Karpas-422 (cell line): ENCODE measurements around the gene SRGAP2B. TPM values are rescaled to one million over a fixed set of nuclear protein-coding genes. Genes with fewer than 3 reads are reported as not detected.
"Not testable (repeated sequence)": the region's sequence is repeated elsewhere in the genome, so short reads cannot be mapped to it uniquely, and the experiment has no call there.

Experiments used
- DNase-seq: peaks from one replicate; pipeline ENCODE4 v3.0.0-alpha.2; 2015
- H2AFZ ChIP-seq: fragments of 200-600 bp; sonication (generic); 2 replicates; pipeline ENCODE4 v1.6.1; 2014; ENCODE audit warnings: antibody characterized with exemption, low read length, mixed read lengths
- H3K27ac ChIP-seq: fragments of 200-600 bp; sonication (generic); 2 replicates; pipeline ENCODE4 v1.5.1; 2014; ENCODE audit warnings: mild to moderate bottlenecking, low read length, moderate library complexity
- H3K27me3 ChIP-seq: fragments of 200-600 bp; sonication (generic); 2 replicates; pipeline ENCODE4 v1.6.1; 2014; ENCODE audit warnings: low read length, mixed read lengths
- H3K36me3 ChIP-seq: fragments of 200-600 bp; sonication (generic); 2 replicates; pipeline ENCODE4 v1.6.1; 2014; ENCODE audit warnings: low read length, mixed read lengths; ENCODE audit not compliant: insufficient read depth
- H3K4me1 ChIP-seq: fragments of 200-600 bp; sonication (generic); 2 replicates; pipeline ENCODE4 v1.6.1; 2014; ENCODE audit warnings: mild to moderate bottlenecking, low read length, mixed read lengths
- H3K4me2 ChIP-seq: fragments of 200-600 bp; sonication (generic); 2 replicates; pipeline ENCODE4 v1.6.1; 2014; ENCODE audit warnings: low read length, low read depth, mild to moderate bottlenecking; ENCODE audit not compliant: poor library complexity, severe bottlenecking
- H3K4me3 ChIP-seq: fragments of 200-600 bp; sonication (generic); 2 replicates; pipeline ENCODE4 v1.5.1; 2014; ENCODE audit warnings: mild to moderate bottlenecking, antibody characterized with exemption, low read length, mixed read lengths
- H3K79me2 ChIP-seq: fragments of 200-600 bp; sonication (generic); 2 replicates; pipeline ENCODE4 v1.6.1; 2014; ENCODE audit warnings: mild to moderate bottlenecking, low read length, mixed read lengths
- H3K9ac ChIP-seq: fragments of 200-600 bp; sonication (generic); 2 replicates; pipeline ENCODE4 v1.6.0; 2014; ENCODE audit warnings: low read length
- H3K9me2 ChIP-seq: fragments of 200-600 bp; sonication (generic), shearing (Covaris generic); replicated peaks from 2 replicates; pipeline ENCODE4 v1.6.0; 2014; ENCODE audit warnings: mild to moderate bottlenecking, low read length, moderate library complexity; ENCODE audit not compliant: insufficient read depth
- H3K9me3 ChIP-seq: fragments of 300-700, 200-600 bp; sonication (generic); 2 replicates; pipeline ENCODE4 v1.6.1; 2014; ENCODE audit warnings: low read length, mixed read lengths
- H4K20me1 ChIP-seq: fragments of 200-600 bp; sonication (generic); 2 replicates; pipeline ENCODE4 v1.6.1; 2014; ENCODE audit warnings: mild to moderate bottlenecking, antibody characterized with exemption, low read length, low read depth; ENCODE audit not compliant: insufficient read depth
- total RNA-seq: library from RNA; depleted of rRNA; stranded (reverse); fragments of >200 nt; shearing (Covaris generic); gene quantifications from 2 replicates; pipeline ENCODE4 v1.2.3, GENCODE V29; 2014; ENCODE audit warnings: low replicate concordance

Gene SRGAP2B
- total RNA-seq, 1 experiment from 2014 or later, result 16.0 TPM

DNA sequence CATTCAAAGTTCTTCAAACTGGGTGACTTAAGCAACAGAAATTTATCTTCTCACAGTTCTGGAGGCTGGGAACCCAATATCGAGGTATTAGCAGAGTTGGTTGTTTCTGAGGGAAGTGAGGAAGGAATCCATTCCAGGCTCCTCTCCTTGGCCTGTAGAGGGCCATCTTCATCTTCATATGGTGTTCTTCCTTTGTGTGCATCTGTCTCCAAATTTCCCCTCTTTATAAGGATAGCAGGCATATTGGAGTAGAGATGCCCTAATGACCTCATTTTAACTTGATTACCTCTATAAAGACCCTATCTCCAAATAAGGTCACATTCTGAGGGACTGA is 27.9 kb upstream of the SRGAP2B start:
- H3K4me1 ChIP-seq, H2AFZ ChIP-seq, H3K9me3 ChIP-seq, H3K79me2 ChIP-seq, H3K27me3 ChIP-seq, H3K4me2 ChIP-seq, H3K27ac ChIP-seq, H4K20me1 ChIP-seq, H3K4me3 ChIP-seq, H3K9me2 ChIP-seq, DNase-seq, H3K36me3 ChIP-seq, H3K9ac ChIP-seq: not testable (repeated sequence)

DNA sequence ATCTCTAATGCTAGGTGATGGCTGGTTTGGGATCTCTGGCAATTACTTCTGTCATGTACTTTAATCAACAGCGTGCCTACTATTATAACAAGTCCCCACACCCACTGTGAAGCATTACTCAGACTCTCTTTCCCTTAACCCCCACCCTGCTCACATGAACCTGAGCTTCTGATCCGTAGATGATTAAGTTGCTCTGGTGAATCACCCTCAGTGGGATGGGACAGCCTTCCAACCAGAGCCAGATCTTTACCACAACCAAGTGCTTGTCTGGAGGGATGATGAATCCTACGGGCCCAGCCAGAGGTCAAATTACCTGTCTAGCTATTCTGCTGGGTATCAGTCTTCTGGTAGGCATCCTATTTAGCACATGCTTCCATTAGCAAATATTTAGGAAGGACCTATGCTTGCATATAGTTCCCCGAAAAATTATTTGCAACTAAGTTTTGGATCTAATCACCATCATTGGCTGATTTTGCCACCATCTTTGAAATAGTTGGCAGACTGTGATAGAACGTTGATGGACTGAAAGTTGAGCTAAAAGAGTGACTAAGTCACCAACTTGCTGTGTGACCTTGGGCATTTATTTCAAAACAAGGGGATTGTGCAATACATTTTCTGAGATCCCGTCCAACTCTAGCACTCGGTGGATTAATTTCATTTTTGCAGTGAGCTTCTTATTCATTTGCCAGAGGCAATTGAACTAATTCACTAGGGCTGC is 27.4 kb upstream of the SRGAP2B start:
- not testable (repeated sequence) for H3K4me2 ChIP-seq, H2AFZ ChIP-seq, H3K27ac ChIP-seq, H3K4me1 ChIP-seq, H4K20me1 ChIP-seq, H3K9ac ChIP-seq, DNase-seq, H3K27me3 ChIP-seq, H3K36me3 ChIP-seq, H3K4me3 ChIP-seq, H3K9me2 ChIP-seq, H3K9me3 ChIP-seq, H3K79me2 ChIP-seq

DNA sequence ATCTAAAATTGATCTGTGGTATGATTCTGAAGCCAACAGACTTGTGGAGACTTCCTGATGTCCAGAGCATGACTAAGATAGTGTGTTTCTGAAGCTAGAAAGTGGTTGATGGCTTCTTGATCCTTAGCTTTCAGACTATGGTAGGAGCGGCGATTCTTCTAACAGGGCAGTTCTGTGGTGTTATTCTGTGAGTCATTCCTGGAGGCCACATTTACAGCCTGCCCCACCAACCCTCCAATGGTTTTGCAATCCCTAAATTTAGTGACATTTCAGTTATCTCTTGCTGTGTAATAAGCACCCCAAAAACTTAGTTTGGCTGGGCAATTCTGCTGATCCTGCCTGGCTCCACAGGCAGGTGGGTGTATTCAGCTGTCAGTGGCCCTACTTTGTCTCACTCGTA is 24.7 kb upstream of the SRGAP2B start:
- not testable (repeated sequence) for DNase-seq, H3K9ac ChIP-seq

DNA sequence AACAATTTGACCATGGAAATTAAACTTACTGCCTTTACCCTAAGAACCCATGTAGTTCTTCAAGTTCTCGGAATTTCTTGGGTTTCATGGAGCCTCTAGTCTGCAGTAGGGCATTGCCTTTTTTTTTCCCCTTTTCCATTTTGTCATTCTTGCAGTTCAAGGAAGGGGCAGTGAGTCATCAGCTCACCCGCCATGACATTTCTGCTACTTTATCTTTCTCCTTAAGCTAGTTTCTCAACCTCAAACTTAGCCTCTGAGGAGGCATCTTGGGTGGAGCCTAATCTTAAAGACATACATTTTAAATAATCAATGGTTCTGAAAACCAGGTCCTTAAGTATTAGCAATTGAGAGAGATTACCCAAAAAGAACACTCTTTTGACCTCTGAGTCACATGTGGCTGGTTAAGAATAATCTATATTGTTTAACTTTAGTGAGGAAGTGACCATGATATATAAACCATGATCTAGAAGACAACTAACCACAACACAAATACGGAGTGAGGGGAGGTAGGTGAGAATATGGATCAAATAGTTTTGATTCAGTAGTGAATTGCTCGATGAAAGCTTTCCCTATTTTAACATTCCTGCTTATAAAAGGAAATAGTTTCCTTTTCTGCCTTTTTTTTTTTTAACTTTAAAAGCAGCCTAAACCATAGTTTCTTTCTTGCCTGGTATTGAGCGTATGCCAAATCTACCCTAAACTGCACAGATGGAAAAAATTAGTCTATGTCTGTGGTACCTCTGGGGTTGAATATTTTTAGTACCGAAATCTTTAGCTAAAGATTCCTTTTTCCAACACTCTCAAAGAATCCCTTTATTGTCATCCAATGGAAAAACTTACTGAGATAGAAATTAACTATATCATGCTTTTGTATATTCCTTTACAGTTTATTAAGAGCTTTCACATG is 20.7 kb upstream of the SRGAP2B start:
- H3K27ac ChIP-seq, H3K9me3 ChIP-seq, H2AFZ ChIP-seq, H3K4me1 ChIP-seq, H3K4me3 ChIP-seq, H3K4me2 ChIP-seq, H3K9me2 ChIP-seq, H4K20me1 ChIP-seq, DNase-seq, H3K27me3 ChIP-seq, H3K9ac ChIP-seq, H3K36me3 ChIP-seq, H3K79me2 ChIP-seq: not testable (repeated sequence)

More for the DNA sequence above, 24.7 kb upstream of the SRGAP2B start:
- H2AFZ ChIP-seq, H3K36me3 ChIP-seq, H3K4me1 ChIP-seq, H3K27me3 ChIP-seq, H3K9me2 ChIP-seq, H3K27ac ChIP-seq, H3K4me3 ChIP-seq, H3K4me2 ChIP-seq, H4K20me1 ChIP-seq, H3K9me3 ChIP-seq, H3K79me2 ChIP-seq: not testable (repeated sequence)

DNA sequence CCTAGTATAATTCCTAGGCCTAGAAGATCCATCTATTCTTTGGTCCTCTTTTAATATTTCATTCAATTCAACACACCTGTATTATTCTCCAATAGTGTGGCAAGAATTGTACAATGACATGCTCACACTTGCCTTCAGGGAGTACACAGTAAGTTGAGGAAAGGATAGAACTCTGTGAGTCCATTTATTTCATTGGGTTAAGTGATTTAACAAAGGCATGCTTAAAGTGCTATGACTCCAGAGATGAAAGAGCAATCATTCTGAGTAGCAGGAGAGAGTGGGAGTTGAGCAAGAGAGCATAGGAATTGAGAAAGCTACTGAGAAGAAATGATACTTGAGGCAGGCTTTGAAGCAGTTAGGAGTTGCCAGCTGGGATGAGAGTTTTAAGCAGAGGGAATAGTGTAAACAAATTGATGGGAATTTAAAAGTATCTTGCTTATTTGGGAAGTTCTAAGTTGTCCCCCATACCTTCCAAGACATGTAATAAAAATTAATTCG is 19.5 kb upstream of the SRGAP2B start:
- H3K9ac ChIP-seq, H3K27me3 ChIP-seq, DNase-seq, H3K79me2 ChIP-seq, H3K27ac ChIP-seq, H3K4me2 ChIP-seq, H2AFZ ChIP-seq, H3K36me3 ChIP-seq, H3K9me3 ChIP-seq, H3K9me2 ChIP-seq, H3K4me3 ChIP-seq, H4K20me1 ChIP-seq, H3K4me1 ChIP-seq: not testable (repeated sequence)

DNA sequence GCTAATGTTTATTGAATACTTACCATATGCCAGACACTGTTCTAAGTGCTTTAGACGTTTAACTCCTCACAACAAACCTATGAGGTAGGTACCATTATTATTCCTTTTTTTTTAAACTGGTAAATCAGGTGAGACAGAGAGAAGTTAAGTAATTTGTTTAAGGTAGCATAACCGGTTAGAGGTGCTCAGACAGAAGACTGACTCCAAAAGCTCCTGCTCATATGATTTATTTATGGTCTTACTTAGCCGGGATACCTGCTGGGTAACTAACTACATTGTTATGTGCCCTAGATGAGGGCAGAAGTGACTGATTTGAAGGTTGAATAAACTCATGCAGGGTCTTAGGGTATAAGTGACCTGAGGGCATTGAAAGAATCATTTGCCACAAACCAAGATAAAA is 17.6 kb upstream of the SRGAP2B start:
- H3K9ac ChIP-seq, DNase-seq, H3K27me3 ChIP-seq, H4K20me1 ChIP-seq, H3K79me2 ChIP-seq, H3K9me2 ChIP-seq, H3K9me3 ChIP-seq, H2AFZ ChIP-seq, H3K4me1 ChIP-seq, H3K36me3 ChIP-seq, H3K4me3 ChIP-seq, H3K27ac ChIP-seq, H3K4me2 ChIP-seq: not testable (repeated sequence)

DNA sequence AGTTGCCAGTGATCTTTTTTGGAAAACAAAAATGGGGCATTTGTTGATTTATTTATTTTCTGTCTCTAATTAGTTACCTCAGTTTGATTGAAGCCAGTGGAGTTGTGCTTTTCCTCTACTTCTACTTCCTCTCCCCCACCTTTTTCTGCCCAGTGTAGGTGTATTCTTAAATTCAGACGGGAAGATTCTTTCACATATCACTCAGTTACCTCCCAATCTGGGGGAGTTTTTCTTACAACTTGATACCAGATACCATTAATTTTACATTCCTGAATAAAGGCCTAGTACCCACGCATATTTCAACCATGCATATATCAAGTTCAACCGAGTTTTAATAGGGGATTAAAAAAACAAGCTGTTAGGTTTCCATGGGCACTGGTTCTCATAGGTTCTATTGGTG is 16.5 kb upstream of the SRGAP2B start:
- H3K9me2 ChIP-seq, H3K79me2 ChIP-seq, H3K9me3 ChIP-seq, H3K9ac ChIP-seq, H3K4me3 ChIP-seq, H3K36me3 ChIP-seq, H3K4me1 ChIP-seq, H3K27me3 ChIP-seq, H3K4me2 ChIP-seq, DNase-seq, H4K20me1 ChIP-seq, H3K27ac ChIP-seq, H2AFZ ChIP-seq: not testable (repeated sequence)

DNA sequence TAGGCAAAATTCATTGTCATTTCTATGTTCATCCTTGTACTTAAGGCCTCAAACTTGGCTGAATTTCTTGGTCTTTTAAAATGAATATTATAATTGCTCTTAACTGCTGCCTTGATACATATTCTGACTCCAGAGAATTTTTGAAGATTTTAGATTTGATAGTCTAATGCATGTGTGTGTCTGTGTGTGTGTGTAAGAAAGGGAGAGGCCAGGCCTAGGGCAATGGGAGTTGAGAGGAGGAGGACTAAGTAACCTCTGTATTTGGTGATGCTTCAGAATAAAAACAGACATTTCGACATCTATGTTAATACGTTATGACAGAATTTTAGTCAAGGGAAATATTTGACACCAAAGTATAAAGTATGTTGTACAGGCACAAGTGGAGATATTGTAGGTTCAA is 8.2 kb upstream of the SRGAP2B start:
- not testable (repeated sequence) for DNase-seq, H3K79me2 ChIP-seq

More for the DNA sequence above, 8.2 kb upstream of the SRGAP2B start:
- not testable (repeated sequence) for H3K27ac ChIP-seq, H3K9ac ChIP-seq, H3K9me2 ChIP-seq, H3K27me3 ChIP-seq, H3K4me1 ChIP-seq, H3K9me3 ChIP-seq, H4K20me1 ChIP-seq, H3K4me2 ChIP-seq, H2AFZ ChIP-seq, H3K36me3 ChIP-seq, H3K4me3 ChIP-seq
